HG03520 (cell line): ENCODE data around the gene NREP.

Source experiments
- ATAC-seq: cut with Tn5 transposase; IDR thresholded peaks from one replicate; pipeline ENCODE4 v1.9.1; 2021; ENCODE audit warnings: mild to moderate bottlenecking, moderate library complexity; ENCODE audit not compliant: unreplicated experiment

Gene NREP

GRCh38 chr5:111756581-111757354 lies at the start of gene NREP:
NREP (minus strand) TSS chr5:111757194; CDS start chr5:111755772, 1,422 bp downstream.
- ATAC-seq = no peak

GRCh38 chr5:111806753-111807152 lies 49.8 kb upstream of the NREP start:
- ATAC-seq = no peak

GRCh38 chr5:111806156-111806555 lies 49.2 kb upstream of the NREP start:
- no peak for ATAC-seq

GRCh38 chr5:111805071-111805470 lies 48.1 kb upstream of the NREP start:
- no peak for ATAC-seq

- no peak for ATAC-seq
Observed at GRCh38 chr5:111800351-111800750, 43.4 kb upstream of the NREP start.

- no peak for ATAC-seq
Observed at GRCh38 chr5:111795142-111795541, 38.1 kb upstream of the NREP start.

- no peak for ATAC-seq
Observed at GRCh38 chr5:111792471-111793058, 35.6 kb upstream of the NREP start.

GRCh38 chr5:111790295-111790694 lies 33.3 kb upstream of the NREP start:
- no peak for ATAC-seq

- ATAC-seq = no peak
Observed at GRCh38 chr5:111787006-111787405, 30.0 kb upstream of the NREP start.

- no peak for ATAC-seq
Observed at GRCh38 chr5:111784491-111785181, 27.6 kb upstream of the NREP start.

- ATAC-seq = no peak
Observed at GRCh38 chr5:111783537-111783936, 26.5 kb upstream of the NREP start.

- ATAC-seq = no peak
Observed at GRCh38 chr5:111782216-111782615, 25.2 kb upstream of the NREP start.

GRCh38 chr5:111781200-111781599 lies 24.2 kb upstream of the NREP start:
- no peak for ATAC-seq

- ATAC-seq = no peak
Observed at GRCh38 chr5:111779922-111780292, 22.9 kb upstream of the NREP start.

GRCh38 chr5:111779260-111779921 lies 22.4 kb upstream of the NREP start:
- no peak for ATAC-seq

GRCh38 chr5:111776913-111777781 lies 20.2 kb upstream of the NREP start:
- ATAC-seq = no peak

- no peak for ATAC-seq
Observed at GRCh38 chr5:111775224-111775623, 18.2 kb upstream of the NREP start.

GRCh38 chr5:111774525-111774924 lies 17.5 kb upstream of the NREP start:
- no peak for ATAC-seq

GRCh38 chr5:111772456-111773122 lies 15.6 kb upstream of the NREP start:
- ATAC-seq = no peak

- ATAC-seq = no peak
Observed at GRCh38 chr5:111769541-111769940, 12.5 kb upstream of the NREP start.
